Body of pancreas (tissue), 4 donors: Measurements from ENCODE around the gene CD300LF.

ENCODE experiments used
- CTCF ChIP-seq, 7 experiments: fragments of 450-650 bp in 4 of 7; fragments of 200-600 bp in 3 of 7; sonication (generic) in 3 of 7; IDR thresholded peaks; one replicate each; pipeline ENCODE4 v1.5.1; 2016 to 2019; ENCODE audit warnings: antibody characterized with exemption in 7 of 7
- POLR2A ChIP-seq, 3 donors: fragments of 450-650 bp; IDR thresholded peaks; one replicate each; pipeline ENCODE4 v1.6.1; 2016; ENCODE audit warnings: antibody characterized with exemption in 3 of 3, mild to moderate bottlenecking in 2 of 3

DNA sequence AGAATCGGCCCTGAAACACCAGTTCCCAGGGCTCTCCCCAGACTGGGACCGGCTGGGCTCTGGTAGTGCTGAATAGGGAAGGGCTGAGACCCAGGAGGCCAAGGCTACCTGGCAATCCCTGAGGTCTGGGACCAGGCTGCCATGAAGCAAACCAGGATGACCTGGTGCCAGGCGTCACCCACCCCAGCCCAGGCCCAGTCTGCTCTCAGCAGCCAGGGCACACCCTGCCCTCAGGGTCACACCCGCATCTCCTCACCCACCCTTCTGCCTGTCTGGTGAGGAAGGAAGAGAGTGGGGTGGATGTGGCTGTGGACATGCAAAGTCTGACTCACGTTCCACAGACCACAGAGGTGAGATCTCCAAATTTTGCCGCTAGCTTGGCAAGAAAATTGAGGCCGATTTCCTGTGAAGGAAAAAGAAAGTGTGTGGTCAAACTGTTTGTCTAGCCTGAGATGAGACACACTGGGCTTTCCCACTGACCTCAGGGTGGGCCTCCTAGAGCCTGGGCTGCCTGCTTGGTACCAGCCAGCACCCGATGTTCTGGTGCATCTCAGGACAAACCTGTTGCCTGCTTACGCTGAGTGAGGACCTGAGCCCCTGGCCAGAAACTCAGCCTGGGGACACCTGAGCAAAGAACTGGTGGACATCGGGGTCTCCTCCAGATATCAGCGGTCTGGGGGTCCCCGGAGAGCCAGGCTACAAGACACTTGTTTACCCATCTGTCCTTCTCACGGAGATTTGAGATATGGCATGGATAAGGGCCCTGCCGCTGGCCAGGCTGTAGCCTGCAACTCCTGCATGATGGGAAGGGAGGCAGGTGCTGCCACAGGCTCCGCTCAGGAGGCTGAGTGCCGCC is 18.0 kb upstream of the CD300LF start:
- TF ChIP-seq CTCF (IDR thresholded peaks at IDR 0.05) (no peak), POLR2A (IDR thresholded peaks at IDR 0.05) (no peak)
